GM19043 (cell line): ENCODE results near the gene CCDC102A.
"Not testable (repeated sequence)": the region's sequence is repeated elsewhere in the genome, so short reads cannot be mapped to it uniquely, and the experiment has no call there.

Experiments
- ATAC-seq: cut with Tn5 transposase; IDR thresholded peaks from one replicate; pipeline ENCODE4 v1.9.1; 2021; ENCODE audit warnings: low read depth; ENCODE audit not compliant: unreplicated experiment

The CCDC102A gene

GRCh38 chr16:57504491-57504890 lies 31.9 kb downstream of the CCDC102A start:
- no peak for ATAC-seq

GRCh38 chr16:57504001-57504400 lies 32.4 kb downstream of the CCDC102A start:
- no peak for ATAC-seq

- no peak for ATAC-seq
Measured at GRCh38 chr16:57503366-57503765, 33.0 kb downstream of the CCDC102A start.

GRCh38 chr16:57502048-57502775 lies 34.2 kb downstream of the CCDC102A start:
- ATAC-seq, result no peak

GRCh38 chr16:57501492-57501891 lies 34.9 kb downstream of the CCDC102A start:
- ATAC-seq, result no peak

- no peak for ATAC-seq
Measured at GRCh38 chr16:57500578-57501111, 35.7 kb downstream of the CCDC102A start.

GRCh38 chr16:57499941-57500340 lies 36.4 kb downstream of the CCDC102A start:
- ATAC-seq, result not testable (repeated sequence)

GRCh38 chr16:57498031-57498430 lies 38.3 kb downstream of the CCDC102A start:
- ATAC-seq, result no peak

- no peak for ATAC-seq
Measured at GRCh38 chr16:57497121-57497520, 39.2 kb downstream of the CCDC102A start.

- no peak for ATAC-seq
Measured at GRCh38 chr16:57493767-57494166, 42.6 kb downstream of the CCDC102A start.

- ATAC-seq, result no peak
Measured at GRCh38 chr16:57489229-57489628, 47.1 kb downstream of the CCDC102A start.

- ATAC-seq, result no peak
Measured at GRCh38 chr16:57486858-57487834, 49.2 kb downstream of the CCDC102A start.

- peak; percentile 90 for ATAC-seq
Measured at GRCh38 chr16:57485916-57486857, 50.2 kb downstream of the CCDC102A start, which contains the start of gene DOK4. Gene DOK4 (minus strand): TSS chr16:57486493. CDS start chr16:57479507, 6,986 bp downstream.

GRCh38 chr16:57485091-57485915 lies 51.1 kb downstream of the CCDC102A start:
- no peak for ATAC-seq

GRCh38 chr16:57484515-57485005 lies 51.8 kb downstream of the CCDC102A start:
- ATAC-seq, result no peak

GRCh38 chr16:57483725-57484514 lies 52.5 kb downstream of the CCDC102A start:
- no peak for ATAC-seq

GRCh38 chr16:57482845-57483545 lies 53.4 kb downstream of the CCDC102A start:
- no peak for ATAC-seq

- ATAC-seq, result no peak
Measured at GRCh38 chr16:57481421-57481820, 55.0 kb downstream of the CCDC102A start.
